Measurements from ENCODE around the gene MYCN.

The MYCN gene

DNA sequence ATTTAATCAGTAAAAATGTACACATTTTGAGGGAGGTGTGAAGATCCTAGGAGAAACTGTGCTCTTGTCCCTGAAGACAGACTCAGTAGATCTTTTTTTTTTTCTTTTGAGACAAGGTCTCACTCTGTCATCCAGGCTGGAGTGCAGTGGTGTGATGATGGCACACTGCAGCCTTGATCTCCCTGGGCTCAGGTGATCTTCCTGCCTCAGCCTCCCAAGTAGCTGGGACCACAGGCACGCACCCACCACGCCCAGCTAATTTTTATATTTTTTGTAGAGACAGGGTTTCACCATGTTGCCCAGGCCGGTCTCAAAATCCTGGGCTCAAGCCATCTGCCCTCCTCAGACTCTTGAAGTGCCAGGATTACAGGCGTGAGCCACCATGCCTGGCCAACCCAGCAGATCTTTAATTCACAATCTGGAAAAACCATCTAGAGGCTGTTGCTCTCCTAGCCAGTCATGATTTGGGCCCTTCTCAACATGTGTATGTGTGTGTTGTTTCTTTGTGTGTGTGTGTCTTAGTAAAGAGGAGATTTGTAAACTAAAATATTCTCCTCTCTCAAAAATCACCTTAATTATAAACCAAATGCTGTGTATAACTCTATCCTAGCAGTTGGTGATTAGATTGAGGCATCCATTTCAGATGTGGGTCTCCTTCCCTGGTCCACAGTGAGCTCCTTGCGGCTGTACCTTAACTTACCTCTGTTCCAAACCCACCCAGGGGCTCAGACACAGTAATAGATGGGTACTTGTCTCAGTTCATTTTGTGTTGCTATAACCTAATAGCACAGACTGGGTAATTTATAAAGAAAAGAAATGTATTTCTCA is 3.9 kb upstream of the MYCN start:
- Histone ChIP-seq H3K27me3 (peaks cover 16 to 28% (median 17%) of the 10 kb centered on the region in 11 experiments), H3K4me3 (no peak overlapping the region), H3K36me3 (no peaks in the 10 kb centered on the region), H3K27ac (no peak overlapping the region), H3K4me2 (no peak overlapping the region), H3K9me3 (replicated peaks in 1 of 11) (no peaks in the 10 kb centered on the region), H3K4me1 (peaks cover 0 to 21% (median 16%) of the 10 kb centered on the region in 10 experiments; a peak in 17 of 20 replicates), H3K9ac (no peak overlapping the region), H4K20me1 (peaks cover 0 to 11% (median 7%) of the 10 kb centered on the region in 11 experiments; a peak in 11 of 22 replicates)
- TF ChIP-seq Cebpa-rat (IDR thresholded peaks at IDR 0.05), result no peak

DNA sequence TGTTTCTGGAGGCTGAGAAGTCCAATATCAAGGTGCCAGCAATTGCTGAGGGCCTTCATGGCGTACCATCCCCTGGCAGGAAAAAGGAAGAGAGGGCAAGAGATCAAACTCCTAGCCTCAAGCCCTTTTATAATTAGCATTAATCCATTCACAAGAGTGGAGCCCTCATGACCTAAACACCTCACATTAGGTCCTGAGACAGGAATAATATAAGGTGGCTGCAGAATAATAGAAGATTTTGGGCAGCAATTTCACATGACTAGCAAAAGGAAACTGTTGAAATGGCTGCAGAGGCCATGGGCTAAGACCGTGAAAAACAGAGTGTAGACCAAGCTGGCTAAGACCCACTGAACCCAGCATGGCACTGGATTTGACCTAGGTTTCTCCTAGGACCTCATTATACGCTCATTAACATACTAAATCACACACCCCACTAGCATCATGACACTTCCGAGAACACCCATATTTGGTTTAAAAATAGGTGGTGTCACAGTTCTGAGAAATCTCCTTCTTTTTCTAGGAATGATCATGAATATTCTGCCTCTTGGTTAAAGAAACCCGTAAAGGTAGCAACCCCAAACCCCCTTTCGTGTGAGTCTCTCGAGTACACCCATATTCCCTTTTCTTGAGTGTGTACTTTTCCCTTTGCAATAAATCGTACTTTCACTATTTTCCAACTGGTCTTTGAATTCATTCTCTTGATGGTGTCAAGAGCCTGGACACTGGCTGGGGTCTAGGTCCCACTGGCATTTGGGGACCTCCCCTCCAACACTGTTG is 3.1 kb upstream of the MYCN start:
- Histone ChIP-seq H4K20me1 (peaks cover 0 to 17% (median 11%) of the 10 kb centered on the region in 11 experiments; a peak in 13 of 22 replicates), H3K4me3 (no peak overlapping the region), H3K36me3 (no peaks in the 10 kb centered on the region), H3K27me3 (peaks cover 23 to 36% (median 25%) of the 10 kb centered on the region in 11 experiments), H3K27ac (no peak overlapping the region), H3K4me2 (no peak overlapping the region), H3K9me3 (replicated peaks in 1 of 11) (no peaks in the 10 kb centered on the region), H3K4me1 (peaks cover 0 to 27% (median 22%) of the 10 kb centered on the region in 10 experiments; a peak in 17 of 20 replicates), H3K9ac (no peak overlapping the region)
- no peak for TF ChIP-seq Cebpa-rat (IDR thresholded peaks at IDR 0.05)

DNA sequence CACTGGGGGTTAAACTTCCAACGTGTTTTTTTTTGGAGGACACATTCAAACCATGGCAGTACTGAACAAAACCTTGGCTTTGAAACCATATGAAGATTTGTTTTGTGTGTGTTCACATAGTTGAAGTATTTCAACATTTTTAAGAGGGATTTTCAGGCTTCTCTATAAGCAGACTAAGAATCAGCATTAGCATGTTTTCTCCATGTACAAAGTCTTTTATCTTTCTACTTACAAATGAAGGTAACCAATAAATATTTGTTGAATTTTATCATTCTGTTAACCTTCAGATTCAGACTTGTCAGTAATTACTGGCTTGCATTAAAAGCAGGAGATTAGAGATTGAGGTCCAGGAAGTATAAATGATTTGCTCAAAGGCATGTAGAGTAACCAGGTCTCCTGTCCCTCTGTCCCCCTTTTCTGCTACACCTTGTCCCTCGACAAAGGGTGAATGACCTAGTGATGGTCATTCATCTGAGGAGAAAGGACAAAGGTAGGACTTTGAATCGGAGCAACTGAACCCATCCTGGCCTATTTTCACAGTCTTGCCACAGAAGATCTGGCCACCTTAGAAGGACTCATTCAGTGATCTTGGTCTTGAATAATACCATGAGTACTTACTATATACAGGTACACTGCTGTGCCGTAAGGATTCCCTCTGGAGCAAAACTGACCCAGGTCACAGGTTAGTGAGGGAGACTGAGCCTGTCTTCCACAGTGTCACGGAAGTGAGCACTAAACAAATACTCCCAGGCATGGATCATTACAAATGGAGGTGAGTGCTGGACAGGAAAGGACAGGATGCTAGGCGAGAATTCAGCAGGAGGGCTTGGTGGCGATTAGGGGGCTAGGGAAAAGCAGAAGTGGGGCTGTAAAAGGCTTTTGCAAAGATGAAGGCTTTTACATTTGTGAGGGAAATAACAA is 2.2 kb upstream of the MYCN start:
- H3K4me2 ChIP-seq, result no peak overlapping the region
- H3K4me3 ChIP-seq, result no peak overlapping the region

DNA sequence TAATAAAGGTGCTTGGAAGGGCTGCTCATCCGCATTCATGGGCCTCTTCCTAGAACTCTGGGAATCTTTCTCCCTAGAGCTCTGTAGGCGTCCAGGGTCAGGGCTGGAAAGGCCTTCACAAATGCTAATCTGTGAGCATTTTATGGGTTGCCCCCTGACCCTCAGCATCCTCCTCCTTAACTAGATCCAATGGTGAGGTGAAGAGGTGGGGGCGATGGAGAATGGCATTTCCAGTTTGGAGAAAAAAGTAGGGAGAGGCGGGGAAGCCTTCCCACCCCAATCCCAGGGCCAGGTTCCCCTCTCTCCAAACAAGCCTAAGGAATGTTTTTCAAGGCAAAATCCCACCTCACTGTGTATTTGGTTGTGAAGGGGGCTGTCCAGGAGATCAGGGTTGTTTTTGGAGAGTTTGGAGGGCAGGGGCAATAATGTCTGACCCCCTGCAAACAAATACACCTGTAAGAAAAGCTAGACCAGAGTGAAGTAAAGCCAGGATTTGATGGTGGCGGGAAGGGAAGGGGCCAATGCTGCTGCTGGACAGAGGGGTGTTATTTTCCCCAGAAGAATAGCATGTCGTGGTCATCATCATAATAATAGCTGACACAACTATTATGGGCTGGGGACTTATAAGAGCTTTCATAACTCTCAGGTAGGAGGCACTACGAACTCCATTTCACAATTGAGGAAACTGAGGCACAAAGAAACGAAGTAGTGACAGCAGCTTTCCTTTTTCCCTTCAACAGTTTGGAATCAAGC is 1.4 kb upstream of the MYCN start:
- peaks cover 0 to 32% (median 26%) of the 10 kb centered on the region in 11 experiments; a peak in 13 of 22 replicates for H4K20me1 ChIP-seq
- H3K9me3 ChIP-seq (replicated peaks in 1 of 11), result no peaks in the 10 kb centered on the region
- H3K4me3 ChIP-seq, result peak overlapping the region; percentile 58 to 72 (median 66); a peak in 15 of 20 replicates
- H3K4me2 ChIP-seq, result peak overlapping the region; percentile 97 to 100 (median 99)
- H3K4me1 ChIP-seq, result peaks cover 13 to 44% (median 38%) of the 10 kb centered on the region in 10 experiments
- H3K27ac ChIP-seq, result peak overlapping the region in 2 of 11 experiments; percentile 53 to 59; a peak in 3 of 22 replicates
- H3K36me3 ChIP-seq, result no peaks in the 10 kb centered on the region
- peak overlapping the region in 8 of 11 experiments; percentile 52 to 75 (median 66); a peak in 14 of 22 replicates for H3K9ac ChIP-seq
- TF ChIP-seq Cebpa-rat (IDR thresholded peaks at IDR 0.05), result no peak
- peaks cover 33 to 53% (median 40%) of the 10 kb centered on the region in 11 experiments for H3K27me3 ChIP-seq

More for the DNA sequence above, 2.2 kb upstream of the MYCN start:
- peaks cover 32 to 45% (median 34%) of the 10 kb centered on the region in 11 experiments for H3K27me3 ChIP-seq
- H3K4me1 ChIP-seq, result peaks cover 5 to 36% (median 29%) of the 10 kb centered on the region in 10 experiments
- no peaks in the 10 kb centered on the region for H3K9me3 ChIP-seq (replicated peaks in 1 of 11)
- no peak overlapping the region for H3K27ac ChIP-seq
- no peak for TF ChIP-seq Cebpa-rat (IDR thresholded peaks at IDR 0.05)
- no peak overlapping the region for H3K9ac ChIP-seq
- peaks cover 0 to 25% (median 19%) of the 10 kb centered on the region in 11 experiments; a peak in 13 of 22 replicates for H4K20me1 ChIP-seq
- H3K36me3 ChIP-seq, result no peaks in the 10 kb centered on the region

DNA sequence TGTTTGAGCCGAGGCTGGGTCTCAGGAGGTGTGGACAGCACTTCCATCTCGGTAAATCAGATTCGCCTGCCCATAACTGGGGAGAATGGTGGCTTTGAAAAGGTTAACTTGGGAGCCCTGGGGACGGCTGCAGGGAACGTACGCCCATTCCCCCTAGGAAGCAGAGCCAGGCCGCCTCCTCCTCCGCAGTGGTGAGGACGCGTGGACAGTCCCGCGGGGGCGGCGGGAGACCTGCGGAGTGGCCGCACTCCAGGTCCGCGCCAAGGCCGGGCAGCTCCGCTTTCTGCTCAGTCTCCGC is 845 bp upstream of the MYCN start:
- H3K4me3 ChIP-seq, result peak overlapping the region; percentile 58 to 72 (median 66)
- no peak for TF ChIP-seq Cebpa-rat (IDR thresholded peaks at IDR 0.05)
- H3K27me3 ChIP-seq, result peaks cover 33 to 53% (median 40%) of the 10 kb centered on the region in 11 experiments
- peaks cover 18 to 49% (median 42%) of the 10 kb centered on the region in 10 experiments for H3K4me1 ChIP-seq
- H3K9me3 ChIP-seq (replicated peaks in 1 of 11), result no peaks in the 10 kb centered on the region
- H3K36me3 ChIP-seq, result no peaks in the 10 kb centered on the region
- H4K20me1 ChIP-seq, result peaks cover 0 to 32% (median 26%) of the 10 kb centered on the region in 11 experiments; a peak in 13 of 22 replicates
- peak overlapping the region in 5 of 11 experiments; percentile 32 to 59 (median 53); a peak in 5 of 22 replicates for H3K27ac ChIP-seq
- H3K9ac ChIP-seq, result peak overlapping the region in 10 of 11 experiments; percentile 2 to 75 (median 65); a peak in 17 of 22 replicates
- peak overlapping the region; percentile 97 to 100 (median 99) for H3K4me2 ChIP-seq

DNA sequence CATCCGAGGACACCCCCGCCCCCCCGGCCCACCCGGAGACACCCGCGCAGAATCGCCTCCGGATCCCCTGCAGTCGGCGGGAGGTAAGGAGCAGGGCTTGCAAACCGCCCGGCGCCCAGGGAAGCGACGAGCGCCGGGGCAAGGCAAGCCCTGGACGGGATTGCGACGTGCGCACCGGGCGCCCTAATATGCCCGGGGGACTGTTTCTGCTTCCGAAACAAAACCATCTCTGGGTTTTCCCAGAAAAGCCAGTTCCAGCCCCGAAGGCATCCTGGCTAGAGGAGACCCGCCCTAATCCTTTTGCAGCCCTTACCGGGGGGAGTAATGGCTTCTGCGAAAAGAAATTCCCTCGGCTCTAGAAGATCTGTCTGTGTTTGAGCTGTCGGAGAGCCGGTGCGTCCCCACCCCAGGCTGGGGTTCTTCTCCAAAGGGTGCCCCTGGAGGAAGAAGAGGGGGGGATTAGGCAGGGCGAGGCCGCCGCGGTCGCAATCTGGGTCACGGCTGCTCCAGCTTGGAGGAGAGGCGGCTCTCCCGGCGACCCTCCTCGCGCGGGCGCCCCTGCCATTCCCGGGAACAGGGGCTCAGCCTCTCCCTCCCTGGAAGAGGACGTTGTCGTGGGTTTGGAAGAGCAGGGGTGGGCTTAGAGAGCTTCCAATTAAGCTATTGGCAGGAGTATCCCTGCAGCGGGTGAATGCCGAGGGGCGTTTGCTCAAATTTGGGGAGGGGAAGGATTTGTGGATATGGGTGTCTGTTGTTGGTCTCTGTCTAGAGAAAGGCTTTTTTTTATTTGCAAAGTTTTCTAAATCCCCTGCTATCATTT is 521 bp downstream of the MYCN start:
- peak overlapping the region; percentile 97 to 100 (median 99) for H3K4me2 ChIP-seq
- peaks cover 0 to 32% (median 26%) of the 10 kb centered on the region in 11 experiments; a peak in 13 of 22 replicates for H4K20me1 ChIP-seq
- H3K27me3 ChIP-seq, result peaks cover 33 to 53% (median 40%) of the 10 kb centered on the region in 11 experiments
- H3K27ac ChIP-seq, result no peak overlapping the region; a peak in 1 of 22 replicates
- no peak for TF ChIP-seq Cebpa-rat (IDR thresholded peaks at IDR 0.05)
- peak overlapping the region in 10 of 11 experiments; percentile 5 to 75 (median 65); a peak in 20 of 22 replicates for H3K9ac ChIP-seq
- H3K36me3 ChIP-seq, result peaks cover 0 to 7% (median 0%) of the 10 kb centered on the region in 11 experiments; a peak in 3 of 22 replicates
- H3K4me3 ChIP-seq, result peak overlapping the region; percentile 58 to 72 (median 66)
- peaks cover 20 to 50% (median 44%) of the 10 kb centered on the region in 10 experiments for H3K4me1 ChIP-seq
- no peaks in the 10 kb centered on the region for H3K9me3 ChIP-seq (replicated peaks in 1 of 11)

DNA sequence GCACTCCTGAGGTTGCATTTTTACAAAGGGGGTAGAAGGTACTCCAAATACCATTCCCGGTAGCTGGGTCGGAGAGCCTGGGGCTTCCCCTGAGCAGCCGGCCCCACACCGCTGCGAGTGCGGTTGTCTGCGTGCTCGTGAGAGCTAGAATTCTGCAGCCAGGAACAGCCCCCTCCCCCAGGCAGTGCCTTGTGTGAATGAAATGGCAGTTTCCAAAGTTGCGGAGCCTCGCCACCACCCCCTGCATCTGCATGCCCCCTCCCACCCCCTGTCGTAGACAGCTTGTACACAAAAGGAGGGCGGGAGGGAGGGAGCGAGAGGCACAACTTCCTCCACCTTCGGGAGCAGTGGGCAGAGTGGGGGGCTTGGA is 1.1 kb downstream of the MYCN start:
- no peaks in the 10 kb centered on the region for H3K9me3 ChIP-seq (replicated peaks in 1 of 11)
- H3K4me2 ChIP-seq, result peak overlapping the region; percentile 97 to 100 (median 100)
- no peak for TF ChIP-seq Cebpa-rat (IDR thresholded peaks at IDR 0.05)
- peaks cover 20 to 50% (median 44%) of the 10 kb centered on the region in 10 experiments for H3K4me1 ChIP-seq
- H3K27me3 ChIP-seq, result peaks cover 33 to 53% (median 40%) of the 10 kb centered on the region in 11 experiments
- peaks cover 0 to 32% (median 26%) of the 10 kb centered on the region in 11 experiments; a peak in 13 of 22 replicates for H4K20me1 ChIP-seq
- no peak overlapping the region; a peak in 1 of 22 replicates for H3K27ac ChIP-seq
- H3K4me3 ChIP-seq, result peak overlapping the region; percentile 58 to 72 (median 66)
- H3K9ac ChIP-seq, result peak overlapping the region in 10 of 11 experiments; percentile 5 to 76 (median 68); a peak in 16 of 22 replicates
- H3K36me3 ChIP-seq, result peaks cover 0 to 13% (median 0%) of the 10 kb centered on the region in 11 experiments; a peak in 3 of 22 replicates
